ENCODE data around the gene EIF4EBP2. TPM values are rescaled to one million over a fixed set of nuclear protein-coding genes. Genes with fewer than 3 reads are reported as not detected.

The EIF4EBP2 gene
- total RNA-seq, 1 experiment from 2014 or later, result 80.3 TPM

- H3F3A ChIP-seq (ENCODE audit: insufficient read depth, low read depth), result peaks cover 12% of the 10 kb centered on the region; the same call in 1 of the 2 replicates
- POLR2A ChIA-PET (ENCODE audit: unreplicated experiment), result interaction anchor here (0.8 kb wide), 1 partner anchor 19 kb away, joined by 9 read pairs; no protein-coding TSS in a partner anchor
- H3K79me2 ChIP-seq (ENCODE audit: low read depth), result peaks cover 9% of the 10 kb centered on the region
- CTCF ChIA-PET, result interaction anchor here (0.5 to 3.3 kb wide), 7 partner anchors 46 to 216 kb away, joined by 4 to 85 read pairs (median 12); partner anchors contain the start of gene TYSND1
- no peak overlapping the region for H3K4me3 ChIP-seq
- H3K4me2 ChIP-seq, result peak overlapping the region; percentile 70
- H4K20me1 ChIP-seq (ENCODE audit: insufficient read depth), result no peaks in the 10 kb centered on the region
- H3K9me2 ChIP-seq (ENCODE audit: insufficient read depth), result no peaks in the 10 kb centered on the region
- DNase-seq, result no peak
- H3K9me3 ChIP-seq (ENCODE audit: insufficient read depth, low read depth), result no peaks in the 10 kb centered on the region
- no peaks in the 10 kb centered on the region for H3K27me3 ChIP-seq (ENCODE audit: insufficient read depth, low read depth)
- BruUV-seq (replicated peaks), result no TSS peak
- H3K27ac ChIP-seq, result peak overlapping the region; percentile 83
- intact Hi-C loops (cut with micrococcal nuclease; ENCODE audit: unreplicated experiment), result loop anchor here (10.0 kb wide), 1 partner anchor 218 kb away; the partner anchor contains the start of gene TYSND1
- H2AFZ ChIP-seq, result peak overlapping the region; percentile 36
- H3K4me1 ChIP-seq (replicated peaks; ENCODE audit: insufficient read depth), result peaks cover 22% of the 10 kb centered on the region
- no peak for TF ChIP-seq CTCF (conservative IDR thresholded peaks at IDR 0.05)
- no peak for TF ChIP-seq EZH2 (IDR thresholded peaks at IDR 0.05; ENCODE audit: low read depth)
- H3K36me3 ChIP-seq (ENCODE audit: low read depth), result no peaks in the 10 kb centered on the region
These were observed 40.7 kb upstream of the EIF4EBP2 start for GRCh38 chr10:70363292-70363691.

- Histone ChIP-seq H3K9me2 (ENCODE audit: insufficient read depth) (no peaks in the 10 kb centered on the region), H3K36me3 (ENCODE audit: low read depth) (no peaks in the 10 kb centered on the region), H2AFZ (peak overlapping the region; percentile 36), H3K4me3 (peak overlapping the region; percentile 31; the same call in 1 of the 2 replicates), H3K4me2 (peak overlapping the region; percentile 70), H3K4me1 (replicated peaks; ENCODE audit: insufficient read depth) (peaks cover 22% of the 10 kb centered on the region), H4K20me1 (ENCODE audit: insufficient read depth) (no peaks in the 10 kb centered on the region), H3F3A (ENCODE audit: insufficient read depth, low read depth) (peaks cover 12% of the 10 kb centered on the region; the same call in 1 of the 2 replicates), H3K79me2 (ENCODE audit: low read depth) (peaks cover 9% of the 10 kb centered on the region), H3K27ac (peak overlapping the region; percentile 83), H3K27me3 (ENCODE audit: insufficient read depth, low read depth) (no peaks in the 10 kb centered on the region), H3K9me3 (ENCODE audit: insufficient read depth, low read depth) (no peaks in the 10 kb centered on the region)
- CTCF ChIA-PET, result interaction anchor here (0.6 to 3.3 kb wide), 20 partner anchors 9 to 1913 kb away, joined by 3 to 85 read pairs (median 4); partner anchors contain the start of genes EIF4EBP2 and TYSND1
- BruUV-seq (replicated peaks), result no TSS peak
- TF ChIP-seq CTCF (conservative IDR thresholded peaks at IDR 0.05), result peak; percentile 96
- no peak for TF ChIP-seq EZH2 (IDR thresholded peaks at IDR 0.05; ENCODE audit: low read depth)
- intact Hi-C loops (cut with micrococcal nuclease; ENCODE audit: unreplicated experiment), result loop anchor here (1.0 to 10.0 kb wide), 6 partner anchors 23 to 248 kb away; partner anchors contain the start of gene TYSND1
- peak; percentile 94 to 98 for DNase-seq
- POLR2A ChIA-PET (ENCODE audit: unreplicated experiment), result interaction anchor here (0.6 to 1.6 kb wide), 5 partner anchors 9 to 449 kb away, joined by 3 to 14 read pairs (median 5); no protein-coding TSS in a partner anchor
These were observed 39.8 kb upstream of the EIF4EBP2 start for GRCh38 chr10:70363971-70364771.

GRCh38 chr10:70364772-70365091, 39.2 kb upstream of the EIF4EBP2 start:
- H3K9me3 ChIP-seq (ENCODE audit: insufficient read depth, low read depth), result no peaks in the 10 kb centered on the region
- DNase-seq, result no peak
- peaks cover 9% of the 10 kb centered on the region for H3K79me2 ChIP-seq (ENCODE audit: low read depth)
- no peaks in the 10 kb centered on the region for H4K20me1 ChIP-seq (ENCODE audit: insufficient read depth)
- no peak overlapping the region; the same call in 1 of the 2 replicates for H2AFZ ChIP-seq
- BruUV-seq (replicated peaks), result no TSS peak
- intact Hi-C loops (cut with micrococcal nuclease; ENCODE audit: unreplicated experiment), result loop anchor here (1.0 to 10.0 kb wide), 6 partner anchors 23 to 248 kb away; partner anchors contain the start of gene TYSND1
- H3K4me3 ChIP-seq, result no peak overlapping the region
- H3K9me2 ChIP-seq (ENCODE audit: insufficient read depth), result no peaks in the 10 kb centered on the region
- POLR2A ChIA-PET (ENCODE audit: unreplicated experiment), result interaction anchor here (0.7 to 1.6 kb wide), 2 partner anchors 9 to 143 kb away, joined by 4 to 14 read pairs; no protein-coding TSS in a partner anchor
- TF ChIP-seq EZH2 (IDR thresholded peaks at IDR 0.05; ENCODE audit: low read depth) (no peak), CTCF (conservative IDR thresholded peaks at IDR 0.05) (peak; percentile 24; the same call in 1 of the 2 replicates)
- no peaks in the 10 kb centered on the region for H3K27me3 ChIP-seq (ENCODE audit: insufficient read depth, low read depth)
- peaks cover 12% of the 10 kb centered on the region for H3F3A ChIP-seq (ENCODE audit: insufficient read depth, low read depth)
- H3K27ac ChIP-seq, result no peak overlapping the region
- H3K36me3 ChIP-seq (ENCODE audit: low read depth), result no peaks in the 10 kb centered on the region
- peaks cover 22% of the 10 kb centered on the region for H3K4me1 ChIP-seq (replicated peaks; ENCODE audit: insufficient read depth)
- CTCF ChIA-PET, result interaction anchor here (0.6 to 3.3 kb wide), 19 partner anchors 9 to 485 kb away, joined by 3 to 85 read pairs (median 4); partner anchors contain the start of genes EIF4EBP2 and TYSND1
- H3K4me2 ChIP-seq, result peak overlapping the region; percentile 70
